ENCODE measurements around the gene TBCD.

Gene TBCD

GRCh38 chr17:82927661-82928601 lies 176.1 kb downstream of the TBCD start:
- no peak for DNase-seq

GRCh38 chr17:82929011-82929622 lies 177.3 kb downstream of the TBCD start:
- no peak for DNase-seq

- DNase-seq: no peak
Measured at GRCh38 chr17:82929676-82930042, 177.8 kb downstream of the TBCD start.

- DNase-seq: no peak
Measured at GRCh38 chr17:82930043-82930923, 178.4 kb downstream of the TBCD start.

- DNase-seq: no peak
Measured at GRCh38 chr17:82930924-82931698, 179.2 kb downstream of the TBCD start.

GRCh38 chr17:82931699-82932517 lies 180.0 kb downstream of the TBCD start:
- DNase-seq: no peak

- no peak for DNase-seq
Measured at GRCh38 chr17:82932518-82933310, 180.8 kb downstream of the TBCD start.

- no peak for DNase-seq
Measured at GRCh38 chr17:82933911-82934310, 182.0 kb downstream of the TBCD start.

GRCh38 chr17:82935966-82936767 lies 184.3 kb downstream of the TBCD start:
- DNase-seq: no peak

GRCh38 chr17:82936768-82937171 lies 184.9 kb downstream of the TBCD start:
- DNase-seq: no peak

GRCh38 chr17:82937411-82938371 lies 185.8 kb downstream of the TBCD start:
- DNase-seq: no peak

- no peak for DNase-seq
Measured at GRCh38 chr17:82938486-82938872, 186.6 kb downstream of the TBCD start.

- no peak for DNase-seq
Measured at GRCh38 chr17:82938873-82939620, 187.2 kb downstream of the TBCD start.

- DNase-seq: no peak
Measured at GRCh38 chr17:82939621-82940135, 187.8 kb downstream of the TBCD start.

- DNase-seq: no peak
Measured at GRCh38 chr17:82940226-82941020, 188.6 kb downstream of the TBCD start.

Measured in activated CD4-positive, alpha-beta T cell treated with anti-CD3 and anti-CD28 coated beads for 48 hours (primary cell).